ENCODE measurements around the gene DPH5.
A peak's percentile ranks its signal among the peaks of the same experiment; 100 is the strongest.
"Not testable (repeated sequence)": the region's sequence is repeated elsewhere in the genome, so short reads cannot be mapped to it uniquely, and the experiment has no call there.

DPH5 gene

GRCh38 chr1:100976936-100977335 lies 48.6 kb downstream of the DPH5 start:
- no peak for DNase-seq

GRCh38 chr1:100972185-100972584 lies 53.4 kb downstream of the DPH5 start:
- DNase-seq: no peak

GRCh38 chr1:100971021-100971420 lies 54.6 kb downstream of the DPH5 start:
- DNase-seq: no peak

GRCh38 chr1:100969327-100969726 lies 56.3 kb downstream of the DPH5 start:
- no peak for DNase-seq

- DNase-seq: no peak
Observed at GRCh38 chr1:100968621-100969020, 57.0 kb downstream of the DPH5 start.

GRCh38 chr1:100960098-100960497 lies 65.5 kb downstream of the DPH5 start:
- DNase-seq: no peak

- no peak for DNase-seq
Observed at GRCh38 chr1:100959502-100960060, 66.0 kb downstream of the DPH5 start.

- DNase-seq: no peak
Observed at GRCh38 chr1:100955322-100955721, 70.3 kb downstream of the DPH5 start.

- DNase-seq: no peak
Observed at GRCh38 chr1:100953960-100954730, 71.4 kb downstream of the DPH5 start.

GRCh38 chr1:100952970-100953369 lies 72.6 kb downstream of the DPH5 start:
- DNase-seq: not testable (repeated sequence)

- no peak for DNase-seq
Observed at GRCh38 chr1:100952104-100952745, 73.4 kb downstream of the DPH5 start.

GRCh38 chr1:100950781-100951180 lies 74.8 kb downstream of the DPH5 start:
- DNase-seq: no peak

GRCh38 chr1:100950337-100950736 lies 75.2 kb downstream of the DPH5 start:
- DNase-seq: no peak

- DNase-seq: peak; percentile 46
Observed at GRCh38 chr1:100949515-100950158, 75.9 kb downstream of the DPH5 start.

GRCh38 chr1:100948721-100949405 lies 76.7 kb downstream of the DPH5 start:
- DNase-seq: not testable (repeated sequence)

GRCh38 chr1:100947816-100948215 lies 77.8 kb downstream of the DPH5 start:
- DNase-seq: not testable (repeated sequence)

GRCh38 chr1:100946064-100946463 lies 79.5 kb downstream of the DPH5 start:
- DNase-seq: not testable (repeated sequence)

- DNase-seq: no peak
Observed at GRCh38 chr1:100943533-100943932, 82.1 kb downstream of the DPH5 start.

GRCh38 chr1:100942304-100943046 lies 83.1 kb downstream of the DPH5 start:
- no peak for DNase-seq

- DNase-seq: no peak
Observed at GRCh38 chr1:100941580-100942216, 83.9 kb downstream of the DPH5 start.

GRCh38 chr1:100941098-100941527 lies 84.5 kb downstream of the DPH5 start:
- DNase-seq: no peak

All from NCI-H2227 treated with DMSO at 0.1 percent for 48 hours (cell line).